MCF 10A (cell line): Measurements from ENCODE around the gene KMT2B. TPM values are rescaled to one million over a fixed set of nuclear protein-coding genes. Genes with fewer than 3 reads are reported as not detected.

Source experiments
- BruUV-seq: library from RNA; stranded (reverse); fragments of 400-500 nt; replicated peaks from 2 replicates; lab custom pipeline; 2021; lab: Mats Ljungman, UMichigan
- CTCF ChIA-PET: fragments of 300-600 bp; sonication (Branson Sonifier 250); formaldehyde crosslinking; extraction: SDS; loops from one replicate; lab custom pipeline; 2021; ENCODE audit warnings: antibody characterized with exemption, inconsistent platforms; lab: Yijun Ruan, JAX
- POLR2A ChIA-PET: fragments of 300-600, 350-650 bp; sonication (Branson Sonifier 250); formaldehyde crosslinking; extraction: SDS; loops from one replicate; lab custom pipeline; 2020; ENCODE audit warnings: antibody characterized with exemption, inconsistent platforms; lab: Yijun Ruan, JAX
- DNase-seq: peaks from one replicate; pipeline ENCODE4 v3.0.0-alpha.2; 2018; ENCODE audit not compliant: unreplicated experiment
- H3K27ac Mint-ChIP-seq: one replicate; pipeline ENCODE4 v1.8.0; 2022; ENCODE audit warnings: mild to moderate bottlenecking, low read depth, mixed read lengths; ENCODE audit not compliant: unreplicated experiment
- H3K27me3 Mint-ChIP-seq: one replicate; pipeline ENCODE4 v1.8.0; 2022; ENCODE audit warnings: mixed read lengths; ENCODE audit not compliant: insufficient read depth, unreplicated experiment
- H3K36me3 Mint-ChIP-seq: one replicate; pipeline ENCODE4 v1.8.0; 2022; ENCODE audit warnings: mild to moderate bottlenecking, moderate library complexity, mixed read lengths; ENCODE audit not compliant: insufficient read depth, unreplicated experiment
- H3K4me1 Mint-ChIP-seq: one replicate; pipeline ENCODE4 v1.8.0; 2022; ENCODE audit warnings: mixed read lengths; ENCODE audit not compliant: insufficient read depth, unreplicated experiment
- H3K4me3 Mint-ChIP-seq: one replicate; pipeline ENCODE4 v1.8.0; 2022; ENCODE audit warnings: mild to moderate bottlenecking, moderate library complexity, mixed read lengths; ENCODE audit not compliant: unreplicated experiment
- H3K9me3 Mint-ChIP-seq: one replicate; pipeline ENCODE4 v1.8.0; 2022; ENCODE audit warnings: mixed read lengths; ENCODE audit not compliant: unreplicated experiment
- CTCF ChIP-seq: fragments of 200-600 bp; IDR thresholded peaks from one replicate; pipeline ENCODE4 v1.8.0; 2022; ENCODE audit warnings: antibody characterized with exemption, mild to moderate bottlenecking; ENCODE audit not compliant: unreplicated experiment
- intact Hi-C: fragments of 100-400 bp; cut with micrococcal nuclease; formaldehyde crosslinking; loops from 2 replicates; pipeline ENCODE4 v1.14.1; 2022
- total RNA-seq: library from RNA; stranded (reverse); gene quantifications from 2 replicates; pipeline ENCODE4 v1.2.3, GENCODE V29; 2022

KMT2B gene
- total RNA-seq, 1 experiment from 2014 or later, result 36.0 TPM

GRCh38 chr19:35713904-35714495 is 3.8 kb upstream of the KMT2B start:
- no TSS peak for BruUV-seq
- Mint-ChIP-seq H3K4me1 (peaks cover 13% of the 10 kb centered on the region), H3K9me3 (no peaks in the 10 kb centered on the region), H3K4me3 (no peak overlapping the region), H3K27me3 (no peaks in the 10 kb centered on the region), H3K27ac (no peak overlapping the region), H3K36me3 (no peaks in the 10 kb centered on the region)
- TF ChIP-seq CTCF, result no peak
- CTCF ChIA-PET, result interaction anchor here (0.6 to 1.5 kb wide), 5 partner anchors 21 to 165 kb away, joined by 3 to 10 read pairs (median 3); no protein-coding TSS in a partner anchor
- DNase-seq, result no peak
- POLR2A ChIA-PET, result no interaction called here
- intact Hi-C loops, result no loop called here

- Mint-ChIP-seq H3K4me3 (no peak overlapping the region), H3K36me3 (no peaks in the 10 kb centered on the region), H3K9me3 (no peaks in the 10 kb centered on the region), H3K27me3 (no peaks in the 10 kb centered on the region), H3K4me1 (peaks cover 19% of the 10 kb centered on the region), H3K27ac (no peak overlapping the region)
- intact Hi-C loops, result no loop called here
- ChIA-PET POLR2A (interaction anchor here (1.4 kb wide), 1 partner anchor 70 kb away, joined by 3 read pairs; no protein-coding TSS in a partner anchor), CTCF (interaction anchor here (0.6 to 1.5 kb wide), 4 partner anchors 21 to 166 kb away, joined by 3 to 10 read pairs (median 3); no protein-coding TSS in a partner anchor)
- no peak for DNase-seq
- BruUV-seq, result no TSS peak
- no peak for TF ChIP-seq CTCF
Observed at GRCh38 chr19:35714601-35715354, 3.0 kb upstream of the KMT2B start.

GRCh38 chr19:35715355-35715809 is 2.4 kb upstream of the KMT2B start:
- H3K27ac Mint-ChIP-seq, result peak overlapping the region; percentile 97
- intact Hi-C loops, result no loop called here
- peak overlapping the region; percentile 88 for H3K4me3 Mint-ChIP-seq
- H3K27me3 Mint-ChIP-seq, result no peaks in the 10 kb centered on the region
- peaks cover 6% of the 10 kb centered on the region for H3K36me3 Mint-ChIP-seq
- POLR2A ChIA-PET, result interaction anchor here (0.9 to 1.4 kb wide), 2 partner anchors 30 to 70 kb away, joined by 3 read pairs; partner anchors contain the start of genes PSENEN and U2AF1L4
- CTCF ChIA-PET, result interaction anchor here (0.5 to 1.5 kb wide), 10 partner anchors 9 to 216 kb away, joined by 3 to 10 read pairs (median 3); no protein-coding TSS in a partner anchor
- H3K4me1 Mint-ChIP-seq, result peaks cover 23% of the 10 kb centered on the region
- H3K9me3 Mint-ChIP-seq, result no peaks in the 10 kb centered on the region
- DNase-seq, result no peak
- TF ChIP-seq CTCF, result no peak
- no TSS peak for BruUV-seq
